NCI-H2081 treated with DMSO at 0.1 percent for 48 hours (cell line): ENCODE results near the gene JPH2.

ENCODE experiments used
- DNase-seq: peaks from one replicate; lab custom pipeline; 2025; lab: John Stamatoyannopoulos, UW

The JPH2 gene

DNA sequence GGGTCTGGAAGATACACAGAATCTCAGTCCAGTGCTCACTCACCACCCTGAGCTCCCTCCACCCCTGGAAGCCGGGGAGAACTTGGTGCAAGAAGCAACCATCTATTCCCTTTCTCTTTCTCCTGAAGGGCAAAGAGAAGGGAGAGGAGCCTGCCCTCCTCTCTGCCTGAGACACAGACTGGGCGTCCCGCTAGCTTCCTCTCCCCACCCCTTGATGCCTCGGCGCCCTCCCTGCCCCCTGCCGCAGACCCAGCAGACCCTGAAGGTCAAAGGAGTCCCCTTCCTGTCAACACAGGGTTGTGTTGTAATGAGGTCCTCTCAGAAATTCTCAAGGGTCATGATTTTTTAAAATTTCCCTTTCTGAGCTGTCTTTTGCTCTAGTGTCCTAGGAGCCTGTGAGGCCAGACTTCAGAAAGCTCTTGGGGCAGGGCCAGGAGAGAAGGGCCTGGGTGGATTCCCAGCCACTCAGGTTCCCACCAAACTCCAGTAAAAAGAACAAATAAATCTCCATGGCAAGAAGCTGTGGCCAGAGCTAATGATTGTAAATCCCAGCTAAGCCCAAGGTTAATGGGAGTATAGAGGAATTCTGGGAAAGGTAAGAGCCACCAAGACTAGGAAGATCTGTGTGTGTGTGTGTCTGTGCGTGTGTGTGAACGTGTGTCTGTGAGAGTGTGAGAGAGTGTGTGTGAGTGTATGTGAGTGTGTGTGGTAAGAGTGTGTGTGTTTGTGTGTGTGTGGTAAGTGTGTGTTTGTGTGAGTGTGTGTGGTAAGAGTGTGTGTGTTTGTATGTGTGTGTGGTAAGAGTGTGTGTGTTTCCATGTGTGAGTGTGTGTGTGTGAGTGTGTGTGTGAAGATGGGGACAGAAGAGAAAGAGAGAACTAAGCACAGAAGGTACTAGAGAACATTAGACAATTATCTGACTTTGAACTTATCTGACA, 1.1 kb upstream of the JPH2 start:
- DNase-seq = no peak

GRCh38 chr20:44186674-44187053, 324 bp downstream of the JPH2 start:
- DNase-seq = no peak

GRCh38 chr20:44186201-44186600, 787 bp downstream of the JPH2 start:
- DNase-seq = no peak

- no peak for DNase-seq
Observed at GRCh38 chr20:44185574-44185973, 1.4 kb downstream of the JPH2 start.

- no peak for DNase-seq
Observed at GRCh38 chr20:44183282-44183681, 3.7 kb downstream of the JPH2 start.

DNA sequence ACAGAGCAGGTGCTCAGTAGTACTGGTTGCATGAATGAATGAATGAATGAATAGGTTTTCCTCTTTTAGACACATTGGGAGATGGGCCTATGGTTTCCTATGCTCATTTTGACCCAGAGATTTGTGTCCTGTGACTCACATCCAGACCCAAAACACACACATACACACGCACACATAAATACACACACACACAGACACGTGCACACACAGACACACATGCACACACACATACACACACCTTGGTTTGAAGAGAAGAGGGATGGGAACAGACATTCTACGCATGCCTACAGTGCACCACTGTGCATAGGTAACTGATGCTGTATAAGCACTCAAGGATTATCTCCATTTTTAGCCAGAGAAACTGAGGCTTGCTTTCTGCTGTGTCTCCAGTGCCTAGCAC, 4.1 kb downstream of the JPH2 start:
- no peak for DNase-seq

DNA sequence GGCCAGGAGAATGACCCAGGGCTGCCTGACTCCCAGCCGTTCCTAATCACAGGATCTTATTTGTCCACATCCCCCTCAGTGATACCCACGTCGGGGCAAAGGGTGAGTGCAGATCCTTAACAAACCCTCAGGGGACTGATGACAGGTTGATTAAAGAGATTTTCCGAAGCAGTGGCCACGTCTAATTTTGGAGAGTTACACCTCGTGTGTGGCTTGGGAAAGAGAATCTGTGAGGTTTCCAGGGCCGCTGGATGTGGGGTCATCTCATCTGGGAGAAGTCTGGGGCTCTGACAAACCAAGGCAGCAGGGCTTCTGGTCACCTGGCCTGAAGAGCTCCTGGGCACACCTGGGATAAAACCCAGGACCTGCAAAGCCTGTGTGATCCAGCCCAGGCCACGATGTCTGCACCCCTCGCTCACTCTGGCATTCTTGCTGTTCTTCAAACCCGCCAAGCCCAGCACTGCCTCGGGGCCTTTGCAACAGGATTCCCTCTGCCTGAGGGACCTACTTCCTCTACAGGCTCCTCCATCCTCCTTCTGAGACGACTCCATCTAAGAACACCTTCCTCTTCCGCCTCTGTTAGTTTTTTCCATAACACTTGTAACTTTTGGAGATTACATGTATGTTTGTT, 4.7 kb downstream of the JPH2 start:
- DNase-seq = no peak

DNA sequence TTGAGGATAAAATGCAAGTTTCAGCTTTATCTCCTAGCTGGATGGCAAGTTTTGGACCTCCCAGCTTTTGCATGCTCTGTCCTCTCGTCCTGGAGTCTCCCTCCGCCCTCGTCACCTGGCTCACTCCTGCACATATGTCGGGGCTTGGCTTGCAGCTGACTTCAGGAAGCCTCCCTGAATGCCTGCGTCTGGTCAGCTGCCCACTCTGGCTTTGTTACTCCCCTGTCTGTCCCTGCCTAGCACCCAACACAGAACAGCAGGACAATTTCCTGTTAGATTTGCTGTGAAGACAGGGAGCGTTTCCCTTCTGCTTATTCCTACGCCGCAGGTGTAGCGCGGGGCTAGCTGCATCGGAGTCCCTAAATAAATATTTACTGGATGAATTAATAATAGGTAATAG, 5.4 kb downstream of the JPH2 start:
- DNase-seq = no peak

DNA sequence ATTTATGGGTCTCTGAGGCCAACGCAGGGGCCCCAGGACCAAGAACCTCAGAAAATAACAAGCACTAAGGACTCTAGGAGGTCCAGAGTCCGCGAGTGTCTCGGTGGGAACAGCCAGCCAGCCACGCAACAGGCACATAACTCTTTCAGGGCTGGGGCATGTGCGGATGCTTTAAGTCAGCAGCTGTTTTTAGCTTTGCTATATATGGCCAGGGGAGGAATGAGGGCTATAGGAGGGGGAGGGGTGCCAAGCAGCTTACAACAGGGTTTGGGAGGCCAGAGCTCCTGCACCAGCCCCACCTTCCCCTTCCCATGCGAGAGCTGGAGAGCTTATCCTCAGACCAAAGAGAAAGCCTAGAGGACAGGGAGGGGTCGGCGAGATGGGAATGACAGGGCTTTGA, 6.2 kb downstream of the JPH2 start:
- DNase-seq = no peak

- DNase-seq = no peak
Observed at GRCh38 chr20:44176833-44177534, 10.0 kb downstream of the JPH2 start.

GRCh38 chr20:44174996-44175765, 11.8 kb downstream of the JPH2 start:
- no peak for DNase-seq

DNA sequence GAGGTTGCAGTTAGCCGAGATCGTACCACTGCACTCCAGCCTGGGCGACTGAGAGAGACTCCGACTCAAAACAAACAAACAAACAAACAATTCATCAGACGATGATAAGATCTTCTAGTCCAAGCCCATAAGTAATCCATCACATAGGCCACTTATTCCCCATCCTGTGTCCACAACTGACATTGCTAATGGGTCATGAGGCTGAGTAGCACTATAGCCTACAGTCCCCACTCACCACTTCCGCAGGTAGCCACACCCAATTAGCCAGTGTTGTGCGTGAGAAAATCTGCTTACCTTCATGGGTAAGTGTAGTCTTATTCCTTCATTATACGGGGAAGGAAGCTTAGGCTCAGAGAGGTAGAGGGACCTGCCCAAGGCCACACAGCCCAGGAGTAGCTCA, 13.1 kb downstream of the JPH2 start:
- DNase-seq = no peak

GRCh38 chr20:44173116-44173515, 13.9 kb downstream of the JPH2 start:
- DNase-seq = no peak

DNA sequence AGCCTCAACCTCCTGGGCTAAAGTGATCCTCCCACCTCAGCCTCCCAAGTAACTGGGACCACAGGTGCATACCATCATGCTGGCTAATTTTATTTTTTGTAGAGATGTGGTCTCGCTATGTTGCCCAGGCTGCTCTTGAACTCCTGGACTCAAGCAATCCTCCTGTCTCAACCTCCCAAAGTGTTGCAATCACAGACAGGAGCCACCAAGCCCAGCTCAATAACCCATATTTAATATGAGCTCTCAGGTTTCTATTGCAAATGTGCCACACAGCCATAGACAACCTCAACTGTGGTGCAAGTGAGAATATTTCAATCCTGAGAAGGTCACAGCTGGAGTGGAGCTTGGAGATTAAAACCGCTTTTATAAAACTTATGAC, 14.4 kb downstream of the JPH2 start:
- no peak for DNase-seq

GRCh38 chr20:44171775-44172571, 15.0 kb downstream of the JPH2 start:
- no peak for DNase-seq

DNA sequence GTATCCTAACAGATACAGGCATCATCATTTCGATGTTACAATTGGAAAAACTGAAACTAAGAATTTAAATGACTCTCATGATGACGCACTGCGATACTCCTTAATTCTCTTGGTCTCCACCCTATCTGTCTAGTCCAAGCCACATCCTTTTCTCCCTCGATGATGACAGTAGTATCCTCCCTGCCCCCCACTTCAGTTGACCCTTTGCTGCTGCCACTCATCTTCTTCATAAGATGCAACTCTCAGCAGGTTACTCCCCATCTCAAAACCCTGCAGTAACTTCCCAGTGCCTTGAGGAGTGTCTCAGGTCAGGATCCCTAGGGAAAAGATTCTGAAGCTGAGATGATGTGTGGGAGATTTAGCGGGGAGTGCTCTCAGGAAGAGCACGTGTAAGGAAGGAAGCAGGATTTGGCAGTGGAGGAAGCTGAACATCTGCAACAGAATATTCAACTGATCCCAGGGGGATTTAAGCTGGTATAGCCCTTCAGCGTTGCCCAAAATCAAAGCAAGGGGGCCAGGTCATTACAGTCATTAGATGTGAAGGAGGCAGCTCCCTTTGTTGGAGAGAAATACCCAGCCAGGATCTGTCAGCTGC, 16.1 kb downstream of the JPH2 start:
- no peak for DNase-seq

- no peak for DNase-seq
Observed at GRCh38 chr20:44167736-44168135, 19.3 kb downstream of the JPH2 start.

DNA sequence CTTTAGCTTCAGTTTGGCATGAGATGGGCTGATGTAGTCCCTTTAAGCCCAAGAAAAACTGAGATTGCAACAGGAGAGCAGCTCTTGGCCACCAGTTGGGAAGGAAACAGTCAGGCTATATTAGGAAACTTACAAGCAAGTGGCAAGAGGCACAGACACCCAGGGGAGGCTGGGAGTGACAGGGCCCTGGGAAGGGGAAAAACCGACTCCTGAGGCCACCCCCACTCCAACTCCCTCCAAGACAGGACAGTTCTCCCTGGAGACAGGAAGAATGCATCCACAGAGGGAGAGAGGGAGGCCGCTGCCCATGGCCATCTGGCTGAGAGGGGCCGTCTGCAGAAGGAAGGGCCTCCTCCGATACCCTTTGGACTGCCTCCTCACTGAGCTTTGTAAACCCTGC, 20.5 kb downstream of the JPH2 start:
- no peak for DNase-seq

DNA sequence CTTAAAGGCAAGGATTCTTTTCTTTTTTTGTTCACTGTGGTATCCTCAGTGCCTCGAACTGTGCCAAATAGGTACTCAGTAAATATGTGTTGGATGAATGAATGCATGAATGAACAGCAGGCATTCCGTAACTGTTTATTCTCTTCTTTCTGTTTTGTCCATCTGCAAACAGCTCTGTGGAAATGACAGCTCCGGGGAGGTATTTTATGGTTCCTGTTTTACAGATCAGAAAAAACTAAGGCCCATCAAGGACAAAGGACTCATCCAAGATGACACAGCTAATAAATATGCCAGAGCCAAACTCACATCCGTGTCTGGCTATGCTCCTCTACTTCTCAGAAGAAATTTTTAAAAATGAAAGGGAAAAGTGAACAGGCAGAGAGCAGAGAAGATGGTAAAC, 21.0 kb downstream of the JPH2 start:
- no peak for DNase-seq

- DNase-seq = no peak
Observed at GRCh38 chr20:44160133-44160532, 26.9 kb downstream of the JPH2 start.

GRCh38 chr20:44159711-44160110, 27.3 kb downstream of the JPH2 start:
- no peak for DNase-seq
